ENCODE measurements around the gene OR52B6.

Gene OR52B6

GRCh38 chr11:5625281-5625680 is 44.6 kb downstream of the OR52B6 start:
- peak overlapping the region; percentile 87 for H3K4me3 ChIP-seq (ENCODE audit: low read length)
- no peaks in the 10 kb centered on the region for H3K27me3 ChIP-seq (ENCODE audit: control insufficient read depth, insufficient read depth, low read length)
- peak overlapping the region; percentile 57 for H3K27ac ChIP-seq (ENCODE audit: low read depth, low read length)
- H3K36me3 ChIP-seq (ENCODE audit: control insufficient read depth, insufficient read depth, low read length): no peaks in the 10 kb centered on the region
- peaks cover 8% of the 10 kb centered on the region for H3K4me1 ChIP-seq (ENCODE audit: control insufficient read depth, insufficient read depth, low read length)
- peak overlapping the region; percentile 63 for H3K9ac ChIP-seq (ENCODE audit: low read length)

GRCh38 chr11:5626196-5626595 is 45.5 kb downstream of the OR52B6 start:
- H3K36me3 ChIP-seq (ENCODE audit: control insufficient read depth, insufficient read depth, low read length): no peaks in the 10 kb centered on the region
- H3K27me3 ChIP-seq (ENCODE audit: control insufficient read depth, insufficient read depth, low read length): no peaks in the 10 kb centered on the region
- peaks cover 6% of the 10 kb centered on the region for H3K4me1 ChIP-seq (ENCODE audit: control insufficient read depth, insufficient read depth, low read length)
- H3K4me3 ChIP-seq (ENCODE audit: low read length): no peak overlapping the region
- H3K9ac ChIP-seq (ENCODE audit: low read length): no peak overlapping the region
- H3K27ac ChIP-seq (ENCODE audit: low read depth, low read length): no peak overlapping the region

GRCh38 chr11:5631417-5631816 is 50.7 kb downstream of the OR52B6 start:
- Histone ChIP-seq H3K36me3 (ENCODE audit: control insufficient read depth, insufficient read depth, low read length) (peaks cover 6% of the 10 kb centered on the region), H3K4me3 (ENCODE audit: low read length) (no peak overlapping the region), H3K27me3 (ENCODE audit: control insufficient read depth, insufficient read depth, low read length) (no peaks in the 10 kb centered on the region), H3K9ac (ENCODE audit: low read length) (no peak overlapping the region), H3K4me1 (ENCODE audit: control insufficient read depth, insufficient read depth, low read length) (no peaks in the 10 kb centered on the region), H3K27ac (ENCODE audit: low read depth, low read length) (no peak overlapping the region)
